Body of pancreas (tissue), 4 donors: ENCODE data around the gene RBM48.

Experiments used
- POLR2A ChIP-seq, 3 donors: fragments of 450-650 bp; IDR thresholded peaks; one replicate each; pipeline ENCODE4 v1.6.1; 2016; ENCODE audit warnings: antibody characterized with exemption in 3 of 3, mild to moderate bottlenecking in 2 of 3
- TF ChIP-seq, protein P1 (sequence below), 7 experiments: fragments of 450-650 bp in 4 of 7; fragments of 200-600 bp in 3 of 7; sonication (generic) in 3 of 7; IDR thresholded peaks; one replicate each; pipeline ENCODE4 v1.5.1; 2016 to 2019; ENCODE audit warnings: antibody characterized with exemption in 7 of 7

DNA sequence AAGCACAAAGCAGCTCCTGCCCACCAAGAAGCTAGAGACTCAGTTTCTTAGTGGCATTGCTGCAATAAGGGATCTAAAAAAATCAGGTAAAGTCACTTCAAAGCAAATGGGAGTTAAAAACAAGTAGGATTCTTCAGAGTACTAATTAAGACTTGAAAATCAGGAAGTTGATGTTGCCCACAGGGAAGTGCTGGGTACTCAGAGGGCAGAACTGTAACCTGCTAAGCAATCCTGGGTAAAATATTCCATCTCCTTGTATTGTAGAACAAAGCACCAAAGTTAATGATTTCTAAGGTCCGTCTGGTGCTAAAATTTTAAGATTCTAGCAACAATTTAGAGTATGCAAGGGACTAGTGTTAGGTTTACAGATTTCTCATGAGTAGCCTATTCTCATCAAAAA, 8.6 kb upstream of the RBM48 start:
- TF ChIP-seq, protein P1, sequence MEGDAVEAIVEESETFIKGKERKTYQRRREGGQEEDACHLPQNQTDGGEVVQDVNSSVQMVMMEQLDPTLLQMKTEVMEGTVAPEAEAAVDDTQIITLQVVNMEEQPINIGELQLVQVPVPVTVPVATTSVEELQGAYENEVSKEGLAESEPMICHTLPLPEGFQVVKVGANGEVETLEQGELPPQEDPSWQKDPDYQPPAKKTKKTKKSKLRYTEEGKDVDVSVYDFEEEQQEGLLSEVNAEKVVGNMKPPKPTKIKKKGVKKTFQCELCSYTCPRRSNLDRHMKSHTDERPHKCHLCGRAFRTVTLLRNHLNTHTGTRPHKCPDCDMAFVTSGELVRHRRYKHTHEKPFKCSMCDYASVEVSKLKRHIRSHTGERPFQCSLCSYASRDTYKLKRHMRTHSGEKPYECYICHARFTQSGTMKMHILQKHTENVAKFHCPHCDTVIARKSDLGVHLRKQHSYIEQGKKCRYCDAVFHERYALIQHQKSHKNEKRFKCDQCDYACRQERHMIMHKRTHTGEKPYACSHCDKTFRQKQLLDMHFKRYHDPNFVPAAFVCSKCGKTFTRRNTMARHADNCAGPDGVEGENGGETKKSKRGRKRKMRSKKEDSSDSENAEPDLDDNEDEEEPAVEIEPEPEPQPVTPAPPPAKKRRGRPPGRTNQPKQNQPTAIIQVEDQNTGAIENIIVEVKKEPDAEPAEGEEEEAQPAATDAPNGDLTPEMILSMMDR (IDR thresholded peaks at IDR 0.05), result no peak
- TF ChIP-seq POLR2A (IDR thresholded peaks at IDR 0.05), result no peak
